Tibial artery (tissue), 4 donors: ENCODE results near the gene ARL5B.
A peak's percentile ranks its signal among the peaks of the same experiment; 100 is the strongest.

ENCODE experiments used
- DNase-seq, 2 donors: peaks; one replicate each; pipeline ENCODE4 v3.0.0-alpha.2; 2019
- H3K27ac ChIP-seq, 2 donors: fragments of 200-600 bp; sonication (generic) in 1 of 2; 1 replicate in 1 of 2; 2 replicates in 1 of 2; pipeline ENCODE4 v1.5.1; 2018 to 2019; ENCODE audit warnings: mild to moderate bottlenecking in 1 of 2
- H3K27me3 ChIP-seq, 2 donors: fragments of 200-600 bp; sonication (generic) in 1 of 2; one replicate each; pipeline versions ENCODE4 v1.5.1 to v1.6.0; 2016 to 2019
- H3K36me3 ChIP-seq, 3 donors: fragments of 200-600 bp; sonication (generic) in 2 of 3; one replicate each; pipeline ENCODE4 v1.5.1; 2016 to 2019; ENCODE audit warnings: mild to moderate bottlenecking in 2 of 3
- H3K4me1 ChIP-seq, 4 donors: fragments of 200-600 bp; sonication (generic) in 2 of 4; 1 replicate in 3 of 4; 2 replicates in 1 of 4; pipeline ENCODE4 v1.5.1; 2016 to 2019
- H3K4me3 ChIP-seq, 2 donors: fragments of 200-600 bp; sonication (generic) in 1 of 2; 1 replicate in 1 of 2; 2 replicates in 1 of 2; pipeline ENCODE4 v1.5.1; 2018 to 2019; ENCODE audit warnings: mild to moderate bottlenecking in 2 of 2
- H3K9me3 ChIP-seq, 3 donors: fragments of 200-600 bp; sonication (generic) in 1 of 3; one replicate each; pipeline ENCODE4 v1.5.1; 2016 to 2019
- intact Hi-C: fragments of 100-400 bp; cut with DNase I; formaldehyde crosslinking; loops from one replicate; pipeline ENCODE4 v1.15.0; 2023; ENCODE audit warnings: low total_unique reads
- TF ChIP-seq, protein P1 (sequence below), 2 experiments: fragments of 200-600 bp in 1 of 2; fragments of 450-650 bp in 1 of 2; IDR thresholded peaks; one replicate each; pipeline ENCODE4 v1.5.1; 2017 to 2019; ENCODE audit warnings: antibody characterized with exemption in 2 of 2, mild to moderate bottlenecking in 1 of 2, moderate library complexity in 1 of 2

ARL5B gene

GRCh38 chr10:18685555-18685954 lies 26.3 kb downstream of the ARL5B start:
- Histone ChIP-seq H3K4me1 (no peaks in the 10 kb centered on the region), H3K9me3 (no peaks in the 10 kb centered on the region), H3K4me3 (no peak overlapping the region), H3K27ac (no peak overlapping the region), H3K36me3 (peaks cover 0 to 7% (median 0%) of the 10 kb centered on the region in 3 donors), H3K27me3 (no peaks in the 10 kb centered on the region)
- TF ChIP-seq, protein P1, sequence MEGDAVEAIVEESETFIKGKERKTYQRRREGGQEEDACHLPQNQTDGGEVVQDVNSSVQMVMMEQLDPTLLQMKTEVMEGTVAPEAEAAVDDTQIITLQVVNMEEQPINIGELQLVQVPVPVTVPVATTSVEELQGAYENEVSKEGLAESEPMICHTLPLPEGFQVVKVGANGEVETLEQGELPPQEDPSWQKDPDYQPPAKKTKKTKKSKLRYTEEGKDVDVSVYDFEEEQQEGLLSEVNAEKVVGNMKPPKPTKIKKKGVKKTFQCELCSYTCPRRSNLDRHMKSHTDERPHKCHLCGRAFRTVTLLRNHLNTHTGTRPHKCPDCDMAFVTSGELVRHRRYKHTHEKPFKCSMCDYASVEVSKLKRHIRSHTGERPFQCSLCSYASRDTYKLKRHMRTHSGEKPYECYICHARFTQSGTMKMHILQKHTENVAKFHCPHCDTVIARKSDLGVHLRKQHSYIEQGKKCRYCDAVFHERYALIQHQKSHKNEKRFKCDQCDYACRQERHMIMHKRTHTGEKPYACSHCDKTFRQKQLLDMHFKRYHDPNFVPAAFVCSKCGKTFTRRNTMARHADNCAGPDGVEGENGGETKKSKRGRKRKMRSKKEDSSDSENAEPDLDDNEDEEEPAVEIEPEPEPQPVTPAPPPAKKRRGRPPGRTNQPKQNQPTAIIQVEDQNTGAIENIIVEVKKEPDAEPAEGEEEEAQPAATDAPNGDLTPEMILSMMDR (IDR thresholded peaks at IDR 0.05), result no peak
- intact Hi-C loops, result no loop called here
- no peak for DNase-seq

- Histone ChIP-seq H3K27ac (no peak overlapping the region), H3K36me3 (peaks cover 0 to 7% (median 0%) of the 10 kb centered on the region in 3 donors), H3K4me3 (no peak overlapping the region), H3K9me3 (no peaks in the 10 kb centered on the region), H3K27me3 (no peaks in the 10 kb centered on the region), H3K4me1 (no peaks in the 10 kb centered on the region)
- TF ChIP-seq, protein P1 (IDR thresholded peaks at IDR 0.05), result no peak
- no peak for DNase-seq
- intact Hi-C loops, result no loop called here
Observed at GRCh38 chr10:18687195-18687594, 28.0 kb downstream of the ARL5B start.

GRCh38 chr10:18687706-18688105 lies 28.5 kb downstream of the ARL5B start:
- no peak overlapping the region for H3K4me3 ChIP-seq
- TF ChIP-seq, protein P1 (IDR thresholded peaks at IDR 0.05), result no peak
- no peaks in the 10 kb centered on the region for H3K4me1 ChIP-seq
- H3K9me3 ChIP-seq, result no peaks in the 10 kb centered on the region
- H3K36me3 ChIP-seq, result peaks cover 0 to 5% (median 0%) of the 10 kb centered on the region in 3 donors
- no peak overlapping the region for H3K27ac ChIP-seq
- H3K27me3 ChIP-seq, result no peaks in the 10 kb centered on the region
- no peak for DNase-seq
- intact Hi-C loops, result no loop called here

- H3K4me1 ChIP-seq, result no peaks in the 10 kb centered on the region
- intact Hi-C loops, result no loop called here
- no peaks in the 10 kb centered on the region for H3K9me3 ChIP-seq
- H3K27me3 ChIP-seq, result no peaks in the 10 kb centered on the region
- TF ChIP-seq, protein P1 (IDR thresholded peaks at IDR 0.05), result peak in 1 of 2 experiments; percentile 23
- H3K4me3 ChIP-seq, result no peak overlapping the region
- no peaks in the 10 kb centered on the region for H3K36me3 ChIP-seq
- H3K27ac ChIP-seq, result no peak overlapping the region
- DNase-seq, result no peak
Observed at GRCh38 chr10:18689498-18689897, 30.3 kb downstream of the ARL5B start.

DNA sequence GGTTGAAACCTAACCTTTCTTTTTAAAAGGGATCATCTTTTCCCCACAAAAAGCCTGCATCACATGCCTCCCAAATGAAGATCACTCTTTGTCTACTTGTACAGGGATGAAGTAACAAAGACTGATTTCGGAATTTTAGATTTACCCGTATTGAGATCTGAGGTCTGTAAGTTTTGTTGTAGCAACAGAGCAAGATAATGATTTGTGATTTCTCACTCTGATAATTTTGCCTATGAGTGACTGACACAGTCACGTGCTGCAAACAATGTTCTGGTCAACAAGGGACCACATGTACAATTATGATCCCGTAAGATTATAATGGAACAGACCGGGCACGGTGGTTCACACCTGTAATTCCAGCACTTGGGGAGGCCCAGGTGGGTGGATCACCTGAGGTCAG lies 31.3 kb downstream of the ARL5B start:
- Histone ChIP-seq H3K36me3 (no peaks in the 10 kb centered on the region), H3K9me3 (no peaks in the 10 kb centered on the region), H3K4me1 (no peaks in the 10 kb centered on the region), H3K4me3 (no peak overlapping the region), H3K27me3 (no peaks in the 10 kb centered on the region), H3K27ac (no peak overlapping the region)
- TF ChIP-seq, protein P1 (IDR thresholded peaks at IDR 0.05), result no peak
- intact Hi-C loops, result no loop called here
- no peak for DNase-seq
